Measurements from ENCODE around the gene CDRT4.

The CDRT4 gene

DNA sequence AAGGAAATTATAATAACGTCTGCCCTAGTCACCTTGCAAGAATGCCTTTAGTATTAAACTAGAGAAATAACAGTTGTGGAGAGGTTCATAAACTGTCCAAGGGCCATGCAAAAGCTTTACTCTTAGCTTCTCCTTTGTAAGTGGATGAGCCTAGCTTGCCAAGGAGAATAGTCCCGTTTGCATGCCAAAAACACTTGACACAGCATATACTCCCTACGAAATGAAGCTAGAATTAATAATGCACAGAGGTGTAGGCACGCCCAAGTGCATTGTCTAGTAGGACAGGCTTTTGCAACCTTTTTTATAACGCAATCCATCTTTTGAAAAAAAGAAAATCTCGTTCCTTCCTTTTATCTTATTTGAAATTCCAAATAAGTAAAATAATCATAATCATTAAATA lies 12.8 kb upstream of the CDRT4 start:
- DNase-seq (ENCODE audit: low spot score), result no peak
- TF ChIP-seq, protein P1, sequence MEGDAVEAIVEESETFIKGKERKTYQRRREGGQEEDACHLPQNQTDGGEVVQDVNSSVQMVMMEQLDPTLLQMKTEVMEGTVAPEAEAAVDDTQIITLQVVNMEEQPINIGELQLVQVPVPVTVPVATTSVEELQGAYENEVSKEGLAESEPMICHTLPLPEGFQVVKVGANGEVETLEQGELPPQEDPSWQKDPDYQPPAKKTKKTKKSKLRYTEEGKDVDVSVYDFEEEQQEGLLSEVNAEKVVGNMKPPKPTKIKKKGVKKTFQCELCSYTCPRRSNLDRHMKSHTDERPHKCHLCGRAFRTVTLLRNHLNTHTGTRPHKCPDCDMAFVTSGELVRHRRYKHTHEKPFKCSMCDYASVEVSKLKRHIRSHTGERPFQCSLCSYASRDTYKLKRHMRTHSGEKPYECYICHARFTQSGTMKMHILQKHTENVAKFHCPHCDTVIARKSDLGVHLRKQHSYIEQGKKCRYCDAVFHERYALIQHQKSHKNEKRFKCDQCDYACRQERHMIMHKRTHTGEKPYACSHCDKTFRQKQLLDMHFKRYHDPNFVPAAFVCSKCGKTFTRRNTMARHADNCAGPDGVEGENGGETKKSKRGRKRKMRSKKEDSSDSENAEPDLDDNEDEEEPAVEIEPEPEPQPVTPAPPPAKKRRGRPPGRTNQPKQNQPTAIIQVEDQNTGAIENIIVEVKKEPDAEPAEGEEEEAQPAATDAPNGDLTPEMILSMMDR (IDR thresholded peaks at IDR 0.05; ENCODE audit: extremely low read depth, missing control alignments), result no peak

DNA sequence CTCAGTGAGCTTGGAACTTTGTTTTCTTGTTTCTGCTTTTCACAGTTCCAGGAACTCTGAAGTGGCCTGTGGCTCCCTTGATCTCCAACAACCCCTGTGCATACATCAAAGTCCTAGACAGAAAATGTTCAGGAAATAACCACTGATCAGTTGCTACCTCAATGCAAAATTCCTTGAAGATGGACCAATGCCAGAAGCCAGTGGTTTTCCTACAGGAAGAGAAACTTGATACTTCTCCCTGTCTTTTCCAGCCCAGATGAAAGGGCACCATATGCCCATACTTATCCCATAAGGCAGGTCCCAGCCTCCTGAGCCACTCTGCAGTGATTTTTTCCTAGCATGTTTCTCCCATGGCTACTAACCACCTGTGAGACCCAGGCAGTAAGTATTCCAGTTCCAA lies 12.3 kb upstream of the CDRT4 start:
- DNase-seq (ENCODE audit: low spot score), result no peak
- TF ChIP-seq, protein P1 (IDR thresholded peaks at IDR 0.05; ENCODE audit: extremely low read depth, missing control alignments), result no peak

GRCh38 chr17:15478845-15479244 lies 11.4 kb upstream of the CDRT4 start:
- DNase-seq (ENCODE audit: low spot score), result no peak

GRCh38 chr17:15475631-15476354 lies 8.4 kb upstream of the CDRT4 start:
- no peak for DNase-seq (ENCODE audit: low spot score)
- TF ChIP-seq, protein P1 (IDR thresholded peaks at IDR 0.05; ENCODE audit: extremely low read depth, missing control alignments), result no peak

More at GRCh38 chr17:15478845-15479244, 11.4 kb upstream of the CDRT4 start:
- TF ChIP-seq, protein P1 (IDR thresholded peaks at IDR 0.05; ENCODE audit: extremely low read depth, missing control alignments), result no peak

GRCh38 chr17:15472891-15473290 lies 5.5 kb upstream of the CDRT4 start:
- TF ChIP-seq, protein P1 (IDR thresholded peaks at IDR 0.05; ENCODE audit: extremely low read depth, missing control alignments), result no peak
- no peak for DNase-seq (ENCODE audit: low spot score)

DNA sequence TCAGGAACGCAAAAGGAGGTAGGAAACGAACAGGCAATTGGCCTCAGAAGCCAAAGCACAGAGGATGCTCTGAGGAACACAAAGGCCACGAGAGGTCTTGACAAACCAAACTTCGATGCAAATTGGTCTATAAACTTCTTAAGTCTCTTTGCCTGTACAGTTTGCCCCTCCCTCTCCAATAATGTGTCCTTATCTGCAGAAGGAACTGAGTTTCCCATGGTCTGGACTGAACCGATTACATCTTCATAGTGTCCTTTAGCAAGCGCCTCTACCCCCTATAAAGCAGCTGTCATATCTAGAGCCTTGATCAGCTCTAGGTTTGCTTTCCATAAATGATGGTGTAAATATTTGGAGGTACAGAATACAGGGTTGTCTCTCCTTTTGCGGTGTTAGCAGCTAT lies 3.1 kb upstream of the CDRT4 start:
- TF ChIP-seq, protein P1 (IDR thresholded peaks at IDR 0.05; ENCODE audit: extremely low read depth, missing control alignments), result no peak
- DNase-seq (ENCODE audit: low spot score), result no peak

GRCh38 chr17:15469260-15469659 lies 1.8 kb upstream of the CDRT4 start:
- TF ChIP-seq, protein P1 (IDR thresholded peaks at IDR 0.05; ENCODE audit: extremely low read depth, missing control alignments), result no peak
- no peak for DNase-seq (ENCODE audit: low spot score)
